ENCODE data around the gene IDNK.

IDNK gene

DNA sequence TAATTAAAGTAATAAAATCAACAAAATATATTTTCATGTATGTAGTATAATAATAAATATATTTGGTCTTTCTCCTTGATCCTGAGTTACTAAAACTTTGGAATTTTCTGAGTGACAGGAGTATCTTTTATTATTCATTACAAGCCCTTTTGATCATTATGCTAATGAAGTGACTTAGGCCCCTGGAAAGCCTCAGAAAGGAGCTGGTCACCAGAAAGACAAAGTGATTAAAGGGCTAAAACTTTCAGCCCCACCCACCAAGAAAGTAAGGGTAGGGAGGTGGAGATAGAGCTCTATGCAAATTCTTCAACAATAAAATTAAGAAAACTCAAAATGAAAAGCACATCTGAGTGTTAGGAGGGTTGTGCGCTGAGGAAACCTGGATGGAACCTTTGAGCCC, 57.3 kb downstream of the IDNK start:
- TF ChIP-seq, protein P1, sequence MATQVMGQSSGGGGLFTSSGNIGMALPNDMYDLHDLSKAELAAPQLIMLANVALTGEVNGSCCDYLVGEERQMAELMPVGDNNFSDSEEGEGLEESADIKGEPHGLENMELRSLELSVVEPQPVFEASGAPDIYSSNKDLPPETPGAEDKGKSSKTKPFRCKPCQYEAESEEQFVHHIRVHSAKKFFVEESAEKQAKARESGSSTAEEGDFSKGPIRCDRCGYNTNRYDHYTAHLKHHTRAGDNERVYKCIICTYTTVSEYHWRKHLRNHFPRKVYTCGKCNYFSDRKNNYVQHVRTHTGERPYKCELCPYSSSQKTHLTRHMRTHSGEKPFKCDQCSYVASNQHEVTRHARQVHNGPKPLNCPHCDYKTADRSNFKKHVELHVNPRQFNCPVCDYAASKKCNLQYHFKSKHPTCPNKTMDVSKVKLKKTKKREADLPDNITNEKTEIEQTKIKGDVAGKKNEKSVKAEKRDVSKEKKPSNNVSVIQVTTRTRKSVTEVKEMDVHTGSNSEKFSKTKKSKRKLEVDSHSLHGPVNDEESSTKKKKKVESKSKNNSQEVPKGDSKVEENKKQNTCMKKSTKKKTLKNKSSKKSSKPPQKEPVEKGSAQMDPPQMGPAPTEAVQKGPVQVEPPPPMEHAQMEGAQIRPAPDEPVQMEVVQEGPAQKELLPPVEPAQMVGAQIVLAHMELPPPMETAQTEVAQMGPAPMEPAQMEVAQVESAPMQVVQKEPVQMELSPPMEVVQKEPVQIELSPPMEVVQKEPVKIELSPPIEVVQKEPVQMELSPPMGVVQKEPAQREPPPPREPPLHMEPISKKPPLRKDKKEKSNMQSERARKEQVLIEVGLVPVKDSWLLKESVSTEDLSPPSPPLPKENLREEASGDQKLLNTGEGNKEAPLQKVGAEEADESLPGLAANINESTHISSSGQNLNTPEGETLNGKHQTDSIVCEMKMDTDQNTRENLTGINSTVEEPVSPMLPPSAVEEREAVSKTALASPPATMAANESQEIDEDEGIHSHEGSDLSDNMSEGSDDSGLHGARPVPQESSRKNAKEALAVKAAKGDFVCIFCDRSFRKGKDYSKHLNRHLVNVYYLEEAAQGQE (IDR thresholded peaks at IDR 0.05; ENCODE audit: insufficient replicate concordance, low read depth) = no peak
- Histone ChIP-seq H3K4me3 (replicated peaks; ENCODE audit: insufficient read depth, low read length) (no peak overlapping the region), H3K27ac (replicated peaks) (no peak overlapping the region), H3K27me3 (ENCODE audit: insufficient read depth, poor library complexity, severe bottlenecking) (no peaks in the 10 kb centered on the region)
- DNase-seq (ENCODE audit: low read depth in 1 of 2, low spot score in 1 of 2) = no peak

DNA sequence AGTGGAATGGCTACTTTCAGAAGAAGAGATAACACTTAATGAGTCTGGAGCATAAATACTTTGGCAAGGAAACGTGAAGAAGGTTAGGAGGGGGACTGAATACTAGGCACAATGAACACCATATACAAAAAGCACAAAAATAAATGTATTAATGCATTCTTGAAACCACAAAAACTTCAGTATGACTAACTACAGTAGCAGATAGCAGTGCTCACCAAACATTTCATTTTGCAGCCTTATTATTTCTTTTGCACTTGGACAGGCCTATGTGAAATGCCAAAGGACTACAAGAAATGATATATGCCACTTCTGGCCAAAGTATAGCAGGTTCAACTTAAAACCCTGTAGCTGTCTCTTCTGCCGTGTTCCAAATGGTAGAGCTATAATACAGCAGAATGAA, 58.5 kb downstream of the IDNK start:
- no peaks in the 10 kb centered on the region for H3K27me3 ChIP-seq (ENCODE audit: insufficient read depth, poor library complexity, severe bottlenecking)
- no peak for TF ChIP-seq POLR2AphosphoS5 (IDR thresholded peaks at IDR 0.05; ENCODE audit: low read depth)
- TF ChIP-seq, protein P1 (IDR thresholded peaks at IDR 0.05; ENCODE audit: insufficient replicate concordance, low read depth) = no peak
- TF ChIP-seq SPI1 (IDR thresholded peaks at IDR 0.05; ENCODE audit: borderline replicate concordance, low read depth) = no peak
- TF ChIP-seq GABPA (IDR thresholded peaks at IDR 0.05; ENCODE audit: low read depth) = no peak
- TF ChIP-seq, protein P2, sequence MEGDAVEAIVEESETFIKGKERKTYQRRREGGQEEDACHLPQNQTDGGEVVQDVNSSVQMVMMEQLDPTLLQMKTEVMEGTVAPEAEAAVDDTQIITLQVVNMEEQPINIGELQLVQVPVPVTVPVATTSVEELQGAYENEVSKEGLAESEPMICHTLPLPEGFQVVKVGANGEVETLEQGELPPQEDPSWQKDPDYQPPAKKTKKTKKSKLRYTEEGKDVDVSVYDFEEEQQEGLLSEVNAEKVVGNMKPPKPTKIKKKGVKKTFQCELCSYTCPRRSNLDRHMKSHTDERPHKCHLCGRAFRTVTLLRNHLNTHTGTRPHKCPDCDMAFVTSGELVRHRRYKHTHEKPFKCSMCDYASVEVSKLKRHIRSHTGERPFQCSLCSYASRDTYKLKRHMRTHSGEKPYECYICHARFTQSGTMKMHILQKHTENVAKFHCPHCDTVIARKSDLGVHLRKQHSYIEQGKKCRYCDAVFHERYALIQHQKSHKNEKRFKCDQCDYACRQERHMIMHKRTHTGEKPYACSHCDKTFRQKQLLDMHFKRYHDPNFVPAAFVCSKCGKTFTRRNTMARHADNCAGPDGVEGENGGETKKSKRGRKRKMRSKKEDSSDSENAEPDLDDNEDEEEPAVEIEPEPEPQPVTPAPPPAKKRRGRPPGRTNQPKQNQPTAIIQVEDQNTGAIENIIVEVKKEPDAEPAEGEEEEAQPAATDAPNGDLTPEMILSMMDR (IDR thresholded peaks at IDR 0.05; ENCODE audit: insufficient read depth, low read length) = no peak
- DNase-seq (ENCODE audit: low read depth in 1 of 2, low spot score in 1 of 2) = no peak
- no peak overlapping the region for H3K4me3 ChIP-seq (replicated peaks; ENCODE audit: insufficient read depth, low read length)
- no peak overlapping the region for H3K27ac ChIP-seq (replicated peaks)

- TF ChIP-seq POLR2AphosphoS5 (IDR thresholded peaks at IDR 0.05; ENCODE audit: low read depth) = no peak
- TF ChIP-seq, protein P2 (IDR thresholded peaks at IDR 0.05; ENCODE audit: insufficient read depth, low read length) = no peak
- TF ChIP-seq SPI1 (IDR thresholded peaks at IDR 0.05; ENCODE audit: borderline replicate concordance, low read depth) = no peak
- TF ChIP-seq GABPA (IDR thresholded peaks at IDR 0.05; ENCODE audit: low read depth) = no peak
- TF ChIP-seq, protein P1 (IDR thresholded peaks at IDR 0.05; ENCODE audit: insufficient replicate concordance, low read depth) = no peak
- no peak overlapping the region for H3K4me3 ChIP-seq (replicated peaks; ENCODE audit: insufficient read depth, low read length)
- no peaks in the 10 kb centered on the region for H3K27me3 ChIP-seq (ENCODE audit: insufficient read depth, poor library complexity, severe bottlenecking)
- no peak overlapping the region for H3K27ac ChIP-seq (replicated peaks)
- DNase-seq (ENCODE audit: low read depth in 1 of 2, low spot score in 1 of 2) = no peak
Observed at GRCh38 chr9:83688921-83689320, 66.0 kb downstream of the IDNK start.

DNA sequence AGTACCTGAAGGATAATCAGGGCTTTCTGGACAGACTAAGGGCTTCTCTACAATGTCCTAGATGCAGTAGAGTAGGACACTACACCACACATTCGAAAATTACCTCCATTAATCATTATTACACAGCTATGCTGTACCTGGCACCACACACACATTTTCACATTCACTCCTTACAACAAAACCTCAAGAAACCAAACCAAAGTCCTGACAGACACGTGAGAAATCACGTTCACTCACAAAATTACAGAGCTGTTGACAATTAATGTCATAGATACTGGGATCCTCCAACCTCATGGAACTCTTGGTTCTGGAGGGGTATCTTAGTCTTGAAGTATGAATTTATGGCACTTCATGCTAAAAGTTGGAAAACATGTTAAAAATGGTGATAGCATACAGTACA, 68.5 kb downstream of the IDNK start:
- no peak for DNase-seq (ENCODE audit: low read depth in 1 of 2, low spot score in 1 of 2)
- TF ChIP-seq, protein P1 (IDR thresholded peaks at IDR 0.05; ENCODE audit: insufficient replicate concordance, low read depth) = no peak
- no peak for TF ChIP-seq SPI1 (IDR thresholded peaks at IDR 0.05; ENCODE audit: borderline replicate concordance, low read depth)
- no peak overlapping the region for H3K27ac ChIP-seq (replicated peaks)
- H3K27me3 ChIP-seq (ENCODE audit: insufficient read depth, poor library complexity, severe bottlenecking) = no peaks in the 10 kb centered on the region
- no peak overlapping the region for H3K4me3 ChIP-seq (replicated peaks; ENCODE audit: insufficient read depth, low read length)

All from HL-60 (cell line).